Activated T-cell treated with anti-CD3 and anti-CD28 coated beads, Interleukin-2, amount 50 U/mL, for 72 hours (primary cell): ENCODE results near the gene TFEB. TPM values are rescaled to one million over a fixed set of nuclear protein-coding genes. Genes with fewer than 3 reads are reported as not detected.

ENCODE experiments used
- ATAC-seq, 2 donors: fragments of 150-1000 bp; cut with Tn5 transposase; replicated peaks in 1 of 2; 2 replicates each; pipeline ENCODE4 v1.10.0; 2021; ENCODE audit warnings: moderate library complexity in 2 of 2, mild to moderate bottlenecking in 1 of 2
- DNase-seq, 2 donors: peaks; one replicate each; pipeline ENCODE4 v3.0.0; 2021 to 2022; ENCODE audit warnings: mixed read lengths in 1 of 2
- H3K27ac Mint-ChIP-seq: one replicate; pipeline ENCODE4 v1.8.0; 2022; ENCODE audit warnings: mild to moderate bottlenecking, moderate library complexity, mixed read lengths
- H3K27me3 Mint-ChIP-seq: one replicate; pipeline ENCODE4 v1.8.0; 2022; ENCODE audit warnings: low read depth, mixed read lengths
- H3K36me3 Mint-ChIP-seq, 2 donors: one replicate each; pipeline ENCODE4 v1.8.0; 2022; ENCODE audit warnings: mixed read lengths in 2 of 2, mild to moderate bottlenecking in 1 of 2; ENCODE audit not compliant: insufficient read depth in 2 of 2
- H3K4me1 Mint-ChIP-seq: one replicate; pipeline ENCODE4 v1.8.0; 2022; ENCODE audit warnings: low read depth, mixed read lengths
- H3K4me3 Mint-ChIP-seq, 2 donors: one replicate each; pipeline ENCODE4 v1.8.0; 2022; ENCODE audit warnings: mild to moderate bottlenecking in 2 of 2, mixed read lengths in 2 of 2, moderate library complexity in 2 of 2
- H3K9me3 Mint-ChIP-seq, 2 donors: one replicate each; pipeline ENCODE4 v1.8.0; 2022; ENCODE audit warnings: mixed read lengths in 2 of 2
- total RNA-seq, 2 donors: library from RNA; stranded (reverse); gene quantifications; one replicate each; pipeline ENCODE4 v1.2.3, GENCODE V29; 2022

TFEB gene
- total RNA-seq, 2 donors from 2014 or later = 15.3 to 17.5 TPM

- no peaks in the 10 kb centered on the region for H3K4me1 Mint-ChIP-seq
- H3K4me3 Mint-ChIP-seq = no peak overlapping the region
- ATAC-seq (no peak), DNase-seq (no peak)
- no peaks in the 10 kb centered on the region for H3K36me3 Mint-ChIP-seq
- no peak overlapping the region for H3K27ac Mint-ChIP-seq
- no peaks in the 10 kb centered on the region for H3K9me3 Mint-ChIP-seq
- peaks cover 7% of the 10 kb centered on the region for H3K27me3 Mint-ChIP-seq
Observed at GRCh38 chr6:41676431-41676830, 59.0 kb downstream of the TFEB start.

- DNase-seq (no peak), ATAC-seq (no peak)
- Mint-ChIP-seq H3K4me3 (no peak overlapping the region), H3K27ac (no peak overlapping the region), H3K9me3 (no peaks in the 10 kb centered on the region), H3K27me3 (peaks cover 8% of the 10 kb centered on the region), H3K36me3 (no peaks in the 10 kb centered on the region), H3K4me1 (no peaks in the 10 kb centered on the region)
Observed at GRCh38 chr6:41675992-41676391, 59.4 kb downstream of the TFEB start.

- Mint-ChIP-seq H3K36me3 (no peaks in the 10 kb centered on the region), H3K9me3 (no peaks in the 10 kb centered on the region), H3K4me3 (no peak overlapping the region), H3K27ac (no peak overlapping the region), H3K4me1 (no peaks in the 10 kb centered on the region), H3K27me3 (peaks cover 15% of the 10 kb centered on the region)
- no peak for DNase-seq
- no peak for ATAC-seq
Observed at GRCh38 chr6:41675176-41675775, 60.1 kb downstream of the TFEB start.

GRCh38 chr6:41674231-41675000 is 61.0 kb downstream of the TFEB start:
- no peak overlapping the region for H3K4me3 Mint-ChIP-seq
- no peaks in the 10 kb centered on the region for H3K9me3 Mint-ChIP-seq
- peaks cover 16% of the 10 kb centered on the region for H3K27me3 Mint-ChIP-seq
- no peak for ATAC-seq
- H3K27ac Mint-ChIP-seq = no peak overlapping the region
- no peak for DNase-seq
- H3K4me1 Mint-ChIP-seq = no peaks in the 10 kb centered on the region
- no peaks in the 10 kb centered on the region for H3K36me3 Mint-ChIP-seq

GRCh38 chr6:41673704-41674000 is 61.8 kb downstream of the TFEB start:
- H3K27ac Mint-ChIP-seq = no peak overlapping the region
- ATAC-seq = no peak
- no peaks in the 10 kb centered on the region for H3K4me1 Mint-ChIP-seq
- peaks cover 16% of the 10 kb centered on the region for H3K27me3 Mint-ChIP-seq
- H3K9me3 Mint-ChIP-seq = no peaks in the 10 kb centered on the region
- H3K36me3 Mint-ChIP-seq = no peaks in the 10 kb centered on the region
- H3K4me3 Mint-ChIP-seq = no peak overlapping the region
- DNase-seq = no peak

- DNase-seq = no peak
- Mint-ChIP-seq H3K9me3 (no peaks in the 10 kb centered on the region), H3K27ac (no peak overlapping the region), H3K27me3 (peaks cover 16% of the 10 kb centered on the region), H3K36me3 (no peaks in the 10 kb centered on the region), H3K4me3 (no peak overlapping the region), H3K4me1 (no peaks in the 10 kb centered on the region)
- ATAC-seq = no peak
Observed at GRCh38 chr6:41672816-41673703, 62.3 kb downstream of the TFEB start.

GRCh38 chr6:41672016-41672415 is 63.4 kb downstream of the TFEB start:
- DNase-seq (no peak), ATAC-seq (no peak)
- Mint-ChIP-seq H3K4me1 (no peaks in the 10 kb centered on the region), H3K4me3 (no peak overlapping the region), H3K36me3 (no peaks in the 10 kb centered on the region), H3K27ac (no peak overlapping the region), H3K9me3 (no peaks in the 10 kb centered on the region), H3K27me3 (peaks cover 16% of the 10 kb centered on the region)

- ATAC-seq (no peak), DNase-seq (no peak)
- no peaks in the 10 kb centered on the region for H3K36me3 Mint-ChIP-seq
- H3K27ac Mint-ChIP-seq = no peak overlapping the region
- H3K27me3 Mint-ChIP-seq = peaks cover 16% of the 10 kb centered on the region
- no peak overlapping the region for H3K4me3 Mint-ChIP-seq
- no peaks in the 10 kb centered on the region for H3K9me3 Mint-ChIP-seq
- H3K4me1 Mint-ChIP-seq = no peaks in the 10 kb centered on the region
Observed at GRCh38 chr6:41671376-41671775, 64.0 kb downstream of the TFEB start.

GRCh38 chr6:41670703-41671360 is 64.6 kb downstream of the TFEB start:
- ATAC-seq (no peak), DNase-seq (no peak)
- no peak overlapping the region for H3K27ac Mint-ChIP-seq
- H3K27me3 Mint-ChIP-seq = peaks cover 12% of the 10 kb centered on the region
- H3K36me3 Mint-ChIP-seq = no peaks in the 10 kb centered on the region
- H3K4me1 Mint-ChIP-seq = no peaks in the 10 kb centered on the region
- H3K9me3 Mint-ChIP-seq = no peaks in the 10 kb centered on the region
- H3K4me3 Mint-ChIP-seq = no peak overlapping the region

- peaks cover 9% of the 10 kb centered on the region for H3K27me3 Mint-ChIP-seq
- H3K9me3 Mint-ChIP-seq = no peaks in the 10 kb centered on the region
- no peaks in the 10 kb centered on the region for H3K36me3 Mint-ChIP-seq
- no peak for DNase-seq
- H3K4me1 Mint-ChIP-seq = no peaks in the 10 kb centered on the region
- ATAC-seq = no peak
- H3K27ac Mint-ChIP-seq = no peak overlapping the region
- no peak overlapping the region for H3K4me3 Mint-ChIP-seq
Observed at GRCh38 chr6:41668968-41669367, 66.4 kb downstream of the TFEB start.

GRCh38 chr6:41667195-41667594 is 68.2 kb downstream of the TFEB start:
- Mint-ChIP-seq H3K27me3 (peaks cover 11% of the 10 kb centered on the region), H3K36me3 (no peaks in the 10 kb centered on the region), H3K27ac (no peak overlapping the region), H3K9me3 (no peaks in the 10 kb centered on the region), H3K4me1 (no peaks in the 10 kb centered on the region), H3K4me3 (no peak overlapping the region)
- ATAC-seq (no peak), DNase-seq (no peak)

GRCh38 chr6:41664271-41664670 is 71.1 kb downstream of the TFEB start:
- no peaks in the 10 kb centered on the region for H3K9me3 Mint-ChIP-seq
- ATAC-seq = no peak
- H3K4me1 Mint-ChIP-seq = no peaks in the 10 kb centered on the region
- H3K27me3 Mint-ChIP-seq = peaks cover 26% of the 10 kb centered on the region
- no peak overlapping the region for H3K4me3 Mint-ChIP-seq
- H3K36me3 Mint-ChIP-seq = no peaks in the 10 kb centered on the region
- H3K27ac Mint-ChIP-seq = no peak overlapping the region
- no peak for DNase-seq

GRCh38 chr6:41663568-41663967 is 71.8 kb downstream of the TFEB start:
- Mint-ChIP-seq H3K4me3 (no peak overlapping the region), H3K9me3 (no peaks in the 10 kb centered on the region), H3K27ac (no peak overlapping the region), H3K27me3 (peaks cover 31% of the 10 kb centered on the region), H3K36me3 (no peaks in the 10 kb centered on the region), H3K4me1 (no peaks in the 10 kb centered on the region)
- no peak for ATAC-seq
- DNase-seq = no peak
